HepG2 (cell line): Measurements from ENCODE around the gene CD4. TPM values are rescaled to one million over a fixed set of nuclear protein-coding genes. Genes with fewer than 3 reads are reported as not detected.

ENCODE experiments used
- ADNP ChIP-seq: sonication (generic); formaldehyde crosslinking; IDR thresholded peaks from 2 replicates; pipeline ENCODE4 v1.4.0; 2020; ENCODE audit warnings: missing genetic modification reagents
- ARID4A ChIP-seq: sonication (generic); formaldehyde crosslinking; IDR thresholded peaks from 2 replicates; pipeline ENCODE4 v1.5.0; 2020; ENCODE audit warnings: mild to moderate bottlenecking, missing genetic modification reagents, borderline replicate concordance
- ATM ChIP-seq: fragments of 450-650 bp; IDR thresholded peaks from 2 replicates; pipeline ENCODE4 v1.7.1; 2017; ENCODE audit warnings: mild to moderate bottlenecking, borderline replicate concordance
- GABPA ChIP-seq, 2 experiments: IDR thresholded peaks; 2 replicates each; pipeline ENCODE4 v1.6.1; 2011 to 2016; ENCODE audit warnings: low read depth in 2 of 2, low read length in 1 of 2, missing biosample characterization in 1 of 2, missing genetic modification characterization in 1 of 2
- HNF4G ChIP-seq, 2 experiments: sonication (generic) in 1 of 2; formaldehyde crosslinking in 1 of 2; IDR thresholded peaks; 2 replicates each; pipeline versions ENCODE4 v1.4.0 to v1.6.1; 2011 to 2020; ENCODE audit warnings: borderline replicate concordance in 2 of 2, low read depth in 2 of 2, mild to moderate bottlenecking in 2 of 2, low read length in 1 of 2, missing genetic modification reagents in 1 of 2, moderate library complexity in 1 of 2
- HNRNPK ChIP-seq: fragments of 200-400 bp; formaldehyde crosslinking; IDR thresholded peaks from 2 replicates; pipeline ENCODE4 v1.6.1; 2018; ENCODE audit warnings: low read length, low read depth, moderate library complexity, mild to moderate bottlenecking; ENCODE audit not compliant: poor library complexity, severe bottlenecking
- KDM6A ChIP-seq: IDR thresholded peaks from 2 replicates; pipeline ENCODE4 v1.6.1; 2016; ENCODE audit warnings: low read depth
- LCORL ChIP-seq, 2 experiments: fragments of 450-650 bp in 1 of 2; sonication (generic) in 1 of 2; formaldehyde crosslinking in 1 of 2; IDR thresholded peaks; 2 replicates each; pipeline versions ENCODE4 v1.5.0 to v1.6.1; 2017 to 2020; ENCODE audit warnings: antibody characterized with exemption in 1 of 2, missing genetic modification reagents in 1 of 2
- SNAI1 ChIP-seq: sonication (generic); formaldehyde crosslinking; IDR thresholded peaks from 2 replicates; pipeline ENCODE4 v1.5.0; 2020; ENCODE audit warnings: mild to moderate bottlenecking, missing genetic modification reagents, borderline replicate concordance
- U2AF1 ChIP-seq: fragments of 200-400 bp; formaldehyde crosslinking; optimal IDR thresholded peaks from 2 replicates; pipeline ENCODE3; 2017; ENCODE audit warnings: mild to moderate bottlenecking, low read depth, low read length
- ZBTB21 ChIP-seq: sonication (generic); formaldehyde crosslinking; IDR thresholded peaks from 2 replicates; pipeline ENCODE4 v1.4.0; 2020; ENCODE audit warnings: missing genetic modification reagents
- ZNF263 ChIP-seq: sonication (generic); formaldehyde crosslinking; IDR thresholded peaks from 2 replicates; pipeline ENCODE4 v1.4.0; 2020; ENCODE audit warnings: missing genetic modification reagents
- ZNF414 ChIP-seq: sonication (generic); formaldehyde crosslinking; IDR thresholded peaks from 2 replicates; pipeline ENCODE4 v1.5.0; 2020; ENCODE audit warnings: missing genetic modification reagents
- ZNF430 ChIP-seq: sonication (generic); formaldehyde crosslinking; IDR thresholded peaks from 2 replicates; pipeline ENCODE4 v1.9.0; 2021; ENCODE audit warnings: mild to moderate bottlenecking, missing genetic modification reagents
- ZNF773 ChIP-seq: sonication (generic); formaldehyde crosslinking; IDR thresholded peaks from 2 replicates; pipeline ENCODE4 v1.4.0; 2020; ENCODE audit warnings: missing genetic modification reagents, borderline replicate concordance
- polyA plus RNA-seq, 8 experiments: library from polyadenylated mRNA; depleted of rRNA in 3 of 8; stranded (reverse) in 7 of 8; unstranded in 1 of 8; fragments of >200 nt; fragmentation: Illumina TruSeq in 4 of 8; extraction: Trizol in 4 of 8; gene quantifications; 2 replicates each; pipeline versions ENCODE4 v1.2.1 to v1.2.3, GENCODE V29; 2011 to 2016; ENCODE audit warnings: low read depth in 4 of 8, missing spikeins in 1 of 8, mixed read lengths in 1 of 8; ENCODE audit not compliant: insufficient read depth in 1 of 8
- total RNA-seq, 5 experiments: library from RNA; depleted of rRNA; stranded (reverse); fragments of >200 nt; fragmentation: Illumina TruSeq; extraction: Trizol; gene quantifications; 2 replicates each; pipeline ENCODE4 v1.2.3, GENCODE V29; 2016; ENCODE audit warnings: low read depth in 1 of 5
- TF ChIP-seq, protein P1 (sequence below): IDR thresholded peaks from 2 replicates; pipeline ENCODE4 v1.6.1; 2012; ENCODE audit warnings: low read length, improper control_type of control experiment
- TF ChIP-seq, protein P2 (sequence below): sonication (generic); formaldehyde crosslinking; IDR thresholded peaks from 2 replicates; pipeline ENCODE4 v1.4.0; 2020; ENCODE audit warnings: mild to moderate bottlenecking, missing genetic modification reagents

The CD4 gene
- total and polyA plus RNA-seq, 2 of the 13 experiments (the other 11 are each of a cell fraction or from before 2014, with no cell fraction given), result 0.07 to 0.95 TPM

DNA sequence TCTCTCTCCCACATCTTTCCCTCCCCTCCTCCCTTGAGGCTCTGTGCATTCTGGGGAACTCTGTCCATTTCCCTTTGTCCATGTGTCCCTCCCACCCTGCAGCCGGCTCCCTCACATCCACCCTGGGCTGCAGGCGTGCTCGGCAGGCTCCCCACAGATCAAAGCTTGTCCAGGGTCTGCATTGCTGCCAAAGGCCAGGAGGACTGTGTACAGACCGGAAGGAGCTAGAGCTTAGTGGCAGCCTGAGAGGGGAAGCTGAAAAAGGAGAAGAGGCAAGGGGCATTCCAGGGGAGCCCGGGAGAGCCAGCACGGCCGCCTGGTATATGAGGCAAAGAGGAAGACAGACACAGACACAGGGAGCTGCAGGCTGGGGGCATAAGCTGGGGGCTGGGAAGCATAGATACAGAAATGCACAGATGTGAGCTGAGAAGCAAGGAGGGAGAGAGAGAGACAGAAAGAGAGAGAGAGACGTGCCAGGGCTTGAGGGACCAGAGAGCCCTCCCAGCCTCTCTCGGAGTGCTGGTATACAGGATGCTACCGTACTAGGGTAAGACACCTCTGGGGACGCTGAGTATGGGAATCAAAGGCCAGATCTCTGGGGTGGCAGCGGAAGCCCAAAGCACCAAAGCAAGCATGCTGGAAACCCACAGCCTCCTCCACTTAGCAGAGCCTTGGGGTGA is 3.3 kb downstream of the CD4 start (continued):
- TF ChIP-seq, protein P1, sequence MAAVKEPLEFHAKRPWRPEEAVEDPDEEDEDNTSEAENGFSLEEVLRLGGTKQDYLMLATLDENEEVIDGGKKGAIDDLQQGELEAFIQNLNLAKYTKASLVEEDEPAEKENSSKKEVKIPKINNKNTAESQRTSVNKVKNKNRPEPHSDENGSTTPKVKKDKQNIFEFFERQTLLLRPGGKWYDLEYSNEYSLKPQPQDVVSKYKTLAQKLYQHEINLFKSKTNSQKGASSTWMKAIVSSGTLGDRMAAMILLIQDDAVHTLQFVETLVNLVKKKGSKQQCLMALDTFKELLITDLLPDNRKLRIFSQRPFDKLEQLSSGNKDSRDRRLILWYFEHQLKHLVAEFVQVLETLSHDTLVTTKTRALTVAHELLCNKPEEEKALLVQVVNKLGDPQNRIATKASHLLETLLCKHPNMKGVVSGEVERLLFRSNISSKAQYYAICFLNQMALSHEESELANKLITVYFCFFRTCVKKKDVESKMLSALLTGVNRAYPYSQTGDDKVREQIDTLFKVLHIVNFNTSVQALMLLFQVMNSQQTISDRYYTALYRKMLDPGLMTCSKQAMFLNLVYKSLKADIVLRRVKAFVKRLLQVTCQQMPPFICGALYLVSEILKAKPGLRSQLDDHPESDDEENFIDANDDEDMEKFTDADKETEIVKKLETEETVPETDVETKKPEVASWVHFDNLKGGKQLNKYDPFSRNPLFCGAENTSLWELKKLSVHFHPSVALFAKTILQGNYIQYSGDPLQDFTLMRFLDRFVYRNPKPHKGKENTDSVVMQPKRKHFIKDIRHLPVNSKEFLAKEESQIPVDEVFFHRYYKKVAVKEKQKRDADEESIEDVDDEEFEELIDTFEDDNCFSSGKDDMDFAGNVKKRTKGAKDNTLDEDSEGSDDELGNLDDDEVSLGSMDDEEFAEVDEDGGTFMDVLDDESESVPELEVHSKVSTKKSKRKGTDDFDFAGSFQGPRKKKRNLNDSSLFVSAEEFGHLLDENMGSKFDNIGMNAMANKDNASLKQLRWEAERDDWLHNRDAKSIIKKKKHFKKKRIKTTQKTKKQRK, result no peak
- peak; percentile 55; the same call in 1 of the 2 replicates for TF ChIP-seq ARID4A
- TF ChIP-seq, protein P2, sequence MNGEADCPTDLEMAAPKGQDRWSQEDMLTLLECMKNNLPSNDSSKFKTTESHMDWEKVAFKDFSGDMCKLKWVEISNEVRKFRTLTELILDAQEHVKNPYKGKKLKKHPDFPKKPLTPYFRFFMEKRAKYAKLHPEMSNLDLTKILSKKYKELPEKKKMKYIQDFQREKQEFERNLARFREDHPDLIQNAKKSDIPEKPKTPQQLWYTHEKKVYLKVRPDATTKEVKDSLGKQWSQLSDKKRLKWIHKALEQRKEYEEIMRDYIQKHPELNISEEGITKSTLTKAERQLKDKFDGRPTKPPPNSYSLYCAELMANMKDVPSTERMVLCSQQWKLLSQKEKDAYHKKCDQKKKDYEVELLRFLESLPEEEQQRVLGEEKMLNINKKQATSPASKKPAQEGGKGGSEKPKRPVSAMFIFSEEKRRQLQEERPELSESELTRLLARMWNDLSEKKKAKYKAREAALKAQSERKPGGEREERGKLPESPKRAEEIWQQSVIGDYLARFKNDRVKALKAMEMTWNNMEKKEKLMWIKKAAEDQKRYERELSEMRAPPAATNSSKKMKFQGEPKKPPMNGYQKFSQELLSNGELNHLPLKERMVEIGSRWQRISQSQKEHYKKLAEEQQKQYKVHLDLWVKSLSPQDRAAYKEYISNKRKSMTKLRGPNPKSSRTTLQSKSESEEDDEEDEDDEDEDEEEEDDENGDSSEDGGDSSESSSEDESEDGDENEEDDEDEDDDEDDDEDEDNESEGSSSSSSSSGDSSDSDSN (CRISPR knock-in tag), result peak; percentile 92
- TF ChIP-seq GABPA (IDR thresholded peaks at IDR 0.05; ENCODE audit: low read depth, low read length), result 0 out of 2 replicates have a peak, but pooled peaks have one; percentile 17
- TF ChIP-seq GABPA (CRISPR knock-in tag; IDR thresholded peaks at IDR 0.05; ENCODE audit: low read depth), result peak; percentile 85
- TF ChIP-seq HNRNPK, result no peak
- no peak for TF ChIP-seq ZBTB21
- TF ChIP-seq ZNF773 (CRISPR knock-in tag), result no peak
- TF ChIP-seq KDM6A (CRISPR knock-in tag), result peak; percentile 82
- no peak for TF ChIP-seq ADNP (CRISPR knock-in tag)
- peak; percentile 93 for TF ChIP-seq ZNF430 (CRISPR knock-in tag)
- TF ChIP-seq ZNF263, result peak; percentile 83
- TF ChIP-seq U2AF1, result peak; percentile 78
- no peak for TF ChIP-seq ATM
- no peak for TF ChIP-seq SNAI1
- TF ChIP-seq ZNF414 (CRISPR knock-in tag), result no peak
- TF ChIP-seq LCORL (IDR thresholded peaks at IDR 0.05), result no peak
- peak; percentile 87 for TF ChIP-seq LCORL (CRISPR knock-in tag; IDR thresholded peaks at IDR 0.05)
- TF ChIP-seq HNF4G (IDR thresholded peaks at IDR 0.05; ENCODE audit: borderline replicate concordance, low read depth, low read length), result 0 out of 2 replicates have a peak, but pooled peaks have one; percentile 7
- peak; percentile 48; the same call in 1 of the 2 replicates for TF ChIP-seq HNF4G (CRISPR knock-in tag; IDR thresholded peaks at IDR 0.05; ENCODE audit: borderline replicate concordance, low read depth)
